ENCODE data around the gene TMEM120A.

Gene TMEM120A

GRCh38 chr7:75983471-75984129 is 10.8 kb downstream of the TMEM120A start:
- TF ChIP-seq CTCF (IDR thresholded peaks at IDR 0.05; ENCODE audit: insufficient read depth, missing control alignments) = no peak
- no peak for FAIRE-seq
- DNase-seq (ENCODE audit: insufficient read length, low spot score) = no peak

GRCh38 chr7:75982306-75983064 is 11.9 kb downstream of the TMEM120A start:
- FAIRE-seq (no peak), DNase-seq (ENCODE audit: insufficient read length, low spot score) (no peak)
- no peak for TF ChIP-seq CTCF (IDR thresholded peaks at IDR 0.05; ENCODE audit: insufficient read depth, missing control alignments)

GRCh38 chr7:75981453-75982305 is 12.7 kb downstream of the TMEM120A start:
- DNase-seq (ENCODE audit: insufficient read length, low spot score) = no peak
- no peak for FAIRE-seq
- TF ChIP-seq CTCF (IDR thresholded peaks at IDR 0.05; ENCODE audit: insufficient read depth, missing control alignments) = no peak

- no peak for FAIRE-seq
- no peak for DNase-seq (ENCODE audit: insufficient read length, low spot score)
- no peak for TF ChIP-seq CTCF (IDR thresholded peaks at IDR 0.05; ENCODE audit: insufficient read depth, missing control alignments)
Observed at GRCh38 chr7:75981203-75981452, 13.3 kb downstream of the TMEM120A start.

- TF ChIP-seq CTCF (IDR thresholded peaks at IDR 0.05; ENCODE audit: insufficient read depth, missing control alignments) = no peak
- no peak for DNase-seq (ENCODE audit: insufficient read length, low spot score)
- FAIRE-seq = no peak
Observed at GRCh38 chr7:75980430-75981202, 13.8 kb downstream of the TMEM120A start.

- DNase-seq (ENCODE audit: insufficient read length, low spot score) (no peak), FAIRE-seq (no peak)
- TF ChIP-seq CTCF (IDR thresholded peaks at IDR 0.05; ENCODE audit: insufficient read depth, missing control alignments) = no peak
Observed at GRCh38 chr7:75979759-75980429, 14.5 kb downstream of the TMEM120A start.
